Duodenal mucosa (tissue), 2 donors: ENCODE data around the gene ABCC8.
A peak's percentile ranks its signal among the peaks of the same experiment; 100 is the strongest.

Source experiments
- H3K27ac ChIP-seq: one replicate; pipeline ENCODE4 v1.7.0; 2013; ENCODE audit warnings: low read depth, low read length
- H3K27me3 ChIP-seq, 2 donors: one replicate each; pipeline ENCODE4 v1.7.0; 2013; ENCODE audit warnings: low read length in 2 of 2, control low read depth in 1 of 2; ENCODE audit not compliant: insufficient read depth in 2 of 2, control insufficient read depth in 1 of 2
- H3K36me3 ChIP-seq, 2 donors: one replicate each; pipeline ENCODE4 v1.7.0; 2013; ENCODE audit warnings: low read length in 2 of 2, control low read depth in 1 of 2; ENCODE audit not compliant: insufficient read depth in 2 of 2, control insufficient read depth in 1 of 2
- H3K4me1 ChIP-seq, 2 donors: one replicate each; pipeline ENCODE4 v1.7.0; 2013; ENCODE audit warnings: low read length in 2 of 2, control low read depth in 1 of 2; ENCODE audit not compliant: insufficient read depth in 2 of 2, control insufficient read depth in 1 of 2
- H3K4me3 ChIP-seq, 2 donors: one replicate each; pipeline ENCODE4 v1.7.0; 2013; ENCODE audit warnings: low read length in 2 of 2, low read depth in 1 of 2
- H3K9ac ChIP-seq, 2 donors: one replicate each; pipeline ENCODE4 v1.7.0; 2013; ENCODE audit warnings: low read length in 2 of 2, low read depth in 1 of 2
- H3K9me3 ChIP-seq, 2 donors: one replicate each; pipeline ENCODE4 v1.7.0; 2013; ENCODE audit warnings: low read length in 2 of 2, control low read depth in 1 of 2; ENCODE audit not compliant: control insufficient read depth in 1 of 2

ABCC8 gene

DNA sequence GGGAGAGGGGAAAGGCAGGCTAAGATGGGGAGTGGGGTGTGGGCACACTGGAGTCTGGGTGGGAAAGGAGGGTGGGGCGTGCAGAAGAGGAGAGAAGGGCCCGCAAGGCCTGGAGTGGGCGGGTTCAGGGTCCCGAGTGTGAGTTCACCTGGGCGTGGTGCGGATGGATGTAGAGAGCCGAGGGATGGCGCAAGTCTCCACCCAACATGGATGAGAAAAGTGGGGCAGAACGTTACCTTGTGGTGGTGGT lies 364 bp upstream of the ABCC8 start:
- Histone ChIP-seq H3K9ac (no peak overlapping the region), H3K4me1 (peaks cover 0 to 6% of the 10 kb centered on the region in 2 donors), H3K27ac (no peak overlapping the region), H3K9me3 (no peaks in the 10 kb centered on the region), H3K27me3 (peaks cover 49 to 66% of the 10 kb centered on the region in 2 donors), H3K4me3 (no peak overlapping the region), H3K36me3 (no peaks in the 10 kb centered on the region)

DNA sequence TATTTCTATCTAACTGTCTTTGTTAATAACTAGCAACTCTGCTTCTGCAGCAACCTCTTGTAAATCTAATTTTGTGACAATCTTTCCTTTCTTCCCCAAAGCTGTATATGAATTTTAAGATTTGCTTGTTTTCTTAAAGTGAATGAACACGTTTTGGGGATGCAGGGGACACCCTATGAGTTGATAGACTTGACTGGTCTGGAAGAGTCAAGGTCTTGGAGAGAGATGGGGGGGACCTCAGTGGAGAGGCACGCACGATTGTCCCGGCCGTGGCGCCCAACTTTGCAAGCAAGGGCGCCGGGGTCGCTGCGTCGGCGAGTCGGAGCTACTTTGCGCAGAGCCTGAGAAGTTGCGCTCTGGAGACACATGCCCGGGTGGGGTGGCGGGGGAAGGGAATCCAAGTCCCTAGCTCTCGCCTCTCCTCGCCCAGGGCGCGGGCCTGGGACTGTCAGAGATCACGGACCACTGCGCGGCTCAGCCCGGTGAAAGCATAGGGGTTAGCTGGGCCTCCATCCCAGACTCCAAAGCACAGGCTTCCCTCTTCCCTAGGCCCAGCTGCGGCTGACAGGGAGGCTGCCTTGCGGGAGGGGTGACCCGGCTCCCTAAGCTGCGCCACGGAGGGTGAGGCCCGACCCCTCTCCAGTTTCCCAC lies 854 bp downstream of the ABCC8 start:
- H3K27ac ChIP-seq = no peak overlapping the region
- H3K27me3 ChIP-seq = peaks cover 51 to 66% of the 10 kb centered on the region in 2 donors
- H3K4me3 ChIP-seq = peak overlapping the region in 1 of 2 donors; percentile 50
- no peaks in the 10 kb centered on the region for H3K36me3 ChIP-seq
- H3K9me3 ChIP-seq = no peaks in the 10 kb centered on the region
- H3K9ac ChIP-seq = no peak overlapping the region
- peaks cover 0 to 6% of the 10 kb centered on the region in 2 donors for H3K4me1 ChIP-seq

GRCh38 chr11:17473071-17473744 lies 3.4 kb downstream of the ABCC8 start:
- H3K27me3 ChIP-seq = peaks cover 50 to 55% of the 10 kb centered on the region in 2 donors

GRCh38 chr11:17472467-17472866 lies 4.2 kb downstream of the ABCC8 start:
- Histone ChIP-seq H3K27ac (no peak overlapping the region), H3K9me3 (no peaks in the 10 kb centered on the region), H3K36me3 (no peaks in the 10 kb centered on the region), H3K4me1 (peaks cover 0 to 6% of the 10 kb centered on the region in 2 donors), H3K27me3 (peaks cover 42 to 47% of the 10 kb centered on the region in 2 donors), H3K9ac (no peak overlapping the region), H3K4me3 (no peak overlapping the region)

More at GRCh38 chr11:17473071-17473744, 3.4 kb downstream of the ABCC8 start:
- no peak overlapping the region for H3K9ac ChIP-seq
- H3K4me3 ChIP-seq = no peak overlapping the region
- H3K36me3 ChIP-seq = no peaks in the 10 kb centered on the region
- H3K9me3 ChIP-seq = no peaks in the 10 kb centered on the region
- no peak overlapping the region for H3K27ac ChIP-seq
- H3K4me1 ChIP-seq = peaks cover 0 to 6% of the 10 kb centered on the region in 2 donors

- Histone ChIP-seq H3K27ac (no peak overlapping the region), H3K4me1 (peaks cover 0 to 6% of the 10 kb centered on the region in 2 donors), H3K9ac (no peak overlapping the region), H3K4me3 (no peak overlapping the region), H3K9me3 (no peaks in the 10 kb centered on the region), H3K27me3 (peaks cover 35 to 40% of the 10 kb centered on the region in 2 donors), H3K36me3 (no peaks in the 10 kb centered on the region)
These were observed 5.1 kb downstream of the ABCC8 start for GRCh38 chr11:17471501-17471900.

DNA sequence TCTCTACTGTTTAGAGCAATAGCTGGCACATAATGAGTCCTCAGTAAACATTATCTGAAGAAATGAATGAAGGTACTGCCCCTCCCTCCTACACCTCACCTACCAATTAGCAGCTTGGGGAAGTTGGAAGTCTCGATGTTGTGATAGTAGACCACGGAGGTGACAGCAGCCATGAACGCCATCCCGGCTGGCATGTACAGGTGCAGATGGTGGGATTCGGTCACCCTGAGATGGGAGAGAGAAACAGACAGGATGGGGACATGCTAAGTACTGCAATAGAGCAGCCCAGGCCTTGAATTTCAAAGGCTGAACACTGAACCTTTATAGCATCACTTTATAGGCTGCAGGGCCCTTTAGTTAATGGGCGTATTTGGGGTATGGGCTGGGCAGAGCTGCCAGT lies 6.6 kb downstream of the ABCC8 start:
- Histone ChIP-seq H3K36me3 (no peaks in the 10 kb centered on the region), H3K27me3 (peaks cover 21 to 25% of the 10 kb centered on the region in 2 donors), H3K9ac (no peak overlapping the region), H3K4me1 (no peaks in the 10 kb centered on the region), H3K27ac (no peak overlapping the region), H3K9me3 (no peaks in the 10 kb centered on the region), H3K4me3 (no peak overlapping the region)

DNA sequence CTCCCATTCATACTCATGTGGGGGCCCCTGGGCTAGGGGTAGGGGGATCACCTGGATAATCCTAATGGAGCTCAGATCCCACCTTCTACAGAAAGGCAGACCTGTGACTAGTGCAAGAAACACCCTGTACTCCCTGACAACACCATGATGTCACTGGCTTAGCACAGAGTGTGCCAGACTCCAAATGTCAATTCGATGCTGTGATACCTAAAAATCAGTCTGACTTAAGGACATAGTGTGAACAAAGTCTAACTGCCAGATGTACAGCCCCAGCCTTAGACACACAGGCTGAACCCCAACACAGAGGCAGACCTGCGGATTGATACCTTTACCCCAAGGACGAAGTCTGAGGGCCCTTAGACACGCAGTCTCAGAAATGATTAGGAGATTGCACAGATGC lies 8.5 kb downstream of the ABCC8 start:
- no peaks in the 10 kb centered on the region for H3K36me3 ChIP-seq
- no peak overlapping the region for H3K27ac ChIP-seq
- H3K9me3 ChIP-seq = no peaks in the 10 kb centered on the region
- H3K4me3 ChIP-seq = no peak overlapping the region
- H3K4me1 ChIP-seq = no peaks in the 10 kb centered on the region
- H3K27me3 ChIP-seq = peaks cover 7% of the 10 kb centered on the region in 2 donors
- H3K9ac ChIP-seq = no peak overlapping the region

DNA sequence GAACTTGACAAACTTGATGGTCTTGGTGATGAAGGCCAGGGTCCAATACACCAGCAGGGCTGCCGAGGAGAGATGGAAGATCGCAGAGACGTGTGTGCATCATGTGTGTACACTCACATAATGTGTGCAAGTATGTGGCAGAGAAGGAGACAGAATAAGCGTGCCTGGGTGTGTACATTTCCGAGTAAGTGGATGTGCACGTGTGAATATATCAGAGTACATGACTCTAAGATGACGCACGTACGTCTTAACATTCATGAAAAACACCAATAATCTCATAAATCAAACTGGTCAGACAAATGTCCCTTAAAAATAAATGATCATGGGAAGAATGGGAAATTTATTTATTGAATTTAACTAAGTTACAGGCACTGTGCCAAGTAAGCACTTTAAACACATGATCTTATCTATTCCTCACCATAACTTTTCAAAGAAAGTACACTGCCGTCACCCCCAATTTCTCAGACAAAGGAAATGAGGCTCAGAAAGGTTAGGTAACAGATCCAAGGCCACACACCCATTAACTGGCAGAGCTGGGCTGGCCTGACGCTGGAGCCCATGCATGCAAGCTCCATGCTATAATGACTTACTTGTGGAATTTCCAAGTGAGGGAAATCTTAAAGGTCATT lies 13.0 kb downstream of the ABCC8 start:
- Histone ChIP-seq H3K27ac (no peak overlapping the region), H3K36me3 (no peaks in the 10 kb centered on the region), H3K9me3 (no peaks in the 10 kb centered on the region), H3K27me3 (no peaks in the 10 kb centered on the region), H3K9ac (no peak overlapping the region), H3K4me1 (no peaks in the 10 kb centered on the region), H3K4me3 (no peak overlapping the region)

- Histone ChIP-seq H3K27me3 (no peaks in the 10 kb centered on the region), H3K4me3 (no peak overlapping the region), H3K27ac (no peak overlapping the region), H3K9me3 (no peaks in the 10 kb centered on the region), H3K4me1 (no peaks in the 10 kb centered on the region), H3K9ac (no peak overlapping the region), H3K36me3 (no peaks in the 10 kb centered on the region)
These were observed 13.7 kb downstream of the ABCC8 start for GRCh38 chr11:17462940-17463339.

GRCh38 chr11:17460406-17460805 lies 16.2 kb downstream of the ABCC8 start:
- H3K4me1 ChIP-seq = no peaks in the 10 kb centered on the region
- H3K4me3 ChIP-seq = no peak overlapping the region
- H3K9ac ChIP-seq = no peak overlapping the region
- no peaks in the 10 kb centered on the region for H3K27me3 ChIP-seq
- no peaks in the 10 kb centered on the region for H3K36me3 ChIP-seq
- H3K9me3 ChIP-seq = no peaks in the 10 kb centered on the region
- no peak overlapping the region for H3K27ac ChIP-seq
